H1 (cell line): ENCODE results near the gene REM2. TPM values are rescaled to one million over a fixed set of nuclear protein-coding genes. Genes with fewer than 3 reads are reported as not detected.
A peak's percentile ranks its signal among the peaks of the same experiment; 100 is the strongest.

Experiments
- CTCF ChIA-PET: fragments of 300-600 bp; sonication (Branson Sonifier 250); formaldehyde crosslinking; loops from one replicate; lab custom pipeline; 2021; ENCODE audit not compliant: partially characterized antibody; lab: Charles Lee
- POLR2A ChIA-PET: fragments of 300-600 bp; sonication (Branson Sonifier 250); formaldehyde crosslinking; loops from one replicate; lab custom pipeline; 2021; ENCODE audit warnings: inconsistent platforms; ENCODE audit not compliant: partially characterized antibody; lab: Charles Lee
- DNase-seq, 2 experiments: peaks; one replicate each; pipeline versions ENCODE4 v3.0.0 to v3.0.0-alpha.2; 2010 to 2022; ENCODE audit warnings: low spot score in 2 of 2, low read depth in 1 of 2, mixed read lengths in 1 of 2
- FAIRE-seq: peaks from 2 replicates; lab custom pipeline; 2011; peaks lifted over from hg19 to GRCh38; lab: Jason Lieb, UNC
- H2AFZ ChIP-seq: 2 replicates; pipeline ENCODE4 v1.8.1; 2012; ENCODE audit warnings: low read length, inconsistent platforms
- H2AK5ac ChIP-seq: 2 replicates; pipeline ENCODE4 v1.6.1; 2013; ENCODE audit warnings: low read depth, low read length
- H2BK120ac ChIP-seq: replicated peaks from 2 replicates; pipeline ENCODE3; 2013; ENCODE audit warnings: low read depth, low read length, inconsistent platforms
- H2BK12ac ChIP-seq: 2 replicates; pipeline ENCODE4 v1.6.1; 2013; ENCODE audit warnings: low read depth, low read length
- H2BK15ac ChIP-seq: 2 replicates; pipeline ENCODE4 v1.6.1; 2013; ENCODE audit warnings: low read length
- H2BK20ac ChIP-seq: 2 replicates; pipeline ENCODE4 v1.6.1; 2013; ENCODE audit warnings: low read length
- H2BK5ac ChIP-seq: 2 replicates; pipeline ENCODE4 v1.6.1; 2013; ENCODE audit warnings: low read depth, low read length
- H3K14ac ChIP-seq: 2 replicates; pipeline ENCODE4 v1.6.1; 2013; ENCODE audit warnings: inconsistent platforms; ENCODE audit not compliant: insufficient read length
- H3K18ac ChIP-seq: 2 replicates; pipeline ENCODE4 v1.6.1; 2013; ENCODE audit warnings: low read length; ENCODE audit errors: extremely low read depth
- H3K23ac ChIP-seq: 2 replicates; pipeline ENCODE4 v1.6.1; 2013; ENCODE audit warnings: inconsistent platforms; ENCODE audit not compliant: insufficient read length
- H3K23me2 ChIP-seq: 2 replicates; pipeline ENCODE4 v1.6.1; 2013; ENCODE audit warnings: low read depth, low read length
- H3K27ac ChIP-seq: 2 replicates; pipeline ENCODE4 v1.6.1; 2011; ENCODE audit warnings: low read depth, low read length, inconsistent platforms
- H3K27me3 ChIP-seq, 4 experiments: replicated peaks in 1 of 4; 1 replicate in 1 of 4; 2 replicates in 3 of 4; pipeline versions ENCODE4 v1.6.1 to v1.8.1; 2011 to 2013; ENCODE audit warnings: low read length in 3 of 4, mild to moderate bottlenecking in 3 of 4, inconsistent platforms in 2 of 4, mixed read lengths in 2 of 4, moderate library complexity in 1 of 4; ENCODE audit not compliant: control insufficient read depth in 3 of 4, insufficient read depth in 3 of 4; ENCODE audit errors: extremely low read depth in 1 of 4
- H3K36me3 ChIP-seq, 4 experiments: 2 replicates each; pipeline versions ENCODE4 v1.6.1 to v1.8.1; 2011 to 2013; ENCODE audit warnings: mild to moderate bottlenecking in 4 of 4, low read length in 3 of 4, moderate library complexity in 2 of 4, control low read depth in 1 of 4, inconsistent platforms in 1 of 4; ENCODE audit not compliant: insufficient read depth in 4 of 4, control insufficient read depth in 2 of 4
- H3K4ac ChIP-seq: replicated peaks from 2 replicates; pipeline ENCODE3; 2013; ENCODE audit warnings: low read length, low read depth, mixed read lengths, inconsistent platforms; ENCODE audit not compliant: insufficient read length
- H3K4me1 ChIP-seq, 4 experiments: replicated peaks in 1 of 4; 1 replicate in 1 of 4; 2 replicates in 3 of 4; pipeline versions ENCODE4 v1.6.1 to v1.8.1; 2011 to 2013; ENCODE audit warnings: low read length in 3 of 4, inconsistent platforms in 2 of 4, mixed read lengths in 1 of 4; ENCODE audit not compliant: insufficient read depth in 4 of 4, control insufficient read depth in 3 of 4
- H3K4me2 ChIP-seq, 2 experiments: 2 replicates each; pipeline versions ENCODE4 v1.6.1 to v1.8.1; 2011 to 2013; ENCODE audit warnings: low read depth in 2 of 2, low read length in 2 of 2, control low read depth in 1 of 2, inconsistent platforms in 1 of 2, mild to moderate bottlenecking in 1 of 2; ENCODE audit not compliant: insufficient read depth in 1 of 2
- H3K4me3 ChIP-seq, 4 experiments: fragments of 200-600, 300-600 bp in 1 of 4; sonication (generic), shearing (Covaris generic), sonication (Bioruptor Twin) in 1 of 4; 2 replicates each; pipeline versions ENCODE4 v1.5.1 to v1.8.1; 2011 to 2016; ENCODE audit warnings: low read length in 4 of 4, low read depth in 3 of 4, control low read depth in 2 of 4, inconsistent platforms in 2 of 4, mild to moderate bottlenecking in 2 of 4, mixed read lengths in 1 of 4, moderate library complexity in 1 of 4; ENCODE audit not compliant: insufficient read depth in 2 of 4; ENCODE audit errors: extremely low read depth in 1 of 4
- H3K56ac ChIP-seq: replicated peaks from 2 replicates; pipeline ENCODE3; 2013; ENCODE audit warnings: low read depth, mild to moderate bottlenecking, mixed read lengths, low read length, inconsistent platforms; ENCODE audit not compliant: insufficient read length
- H3K79me1 ChIP-seq: 2 replicates; pipeline ENCODE4 v1.6.1; 2013; ENCODE audit warnings: low read depth, low read length, control low read depth
- H3K79me2 ChIP-seq, 2 experiments: 2 replicates each; pipeline versions ENCODE4 v1.6.1 to v1.8.1; 2012 to 2013; ENCODE audit warnings: low read length in 2 of 2, mild to moderate bottlenecking in 2 of 2, inconsistent platforms in 1 of 2; ENCODE audit not compliant: insufficient read depth in 2 of 2, control insufficient read depth in 1 of 2
- H3K9ac ChIP-seq, 4 experiments: replicated peaks in 1 of 4; 1 replicate in 1 of 4; 2 replicates in 3 of 4; pipeline versions ENCODE4 v1.6.1 to v1.8.1; 2011 to 2013; ENCODE audit warnings: low read depth in 3 of 4, low read length in 3 of 4, control low read depth in 2 of 4, mild to moderate bottlenecking in 2 of 4, moderate library complexity in 2 of 4, inconsistent platforms in 1 of 4; ENCODE audit errors: extremely low read depth in 1 of 4
- H3K9me3 ChIP-seq, 2 experiments: 2 replicates each; pipeline versions ENCODE4 v1.6.1 to v1.8.1; 2012 to 2013; ENCODE audit warnings: mild to moderate bottlenecking in 2 of 2, moderate library complexity in 2 of 2, control low read depth in 1 of 2, inconsistent platforms in 1 of 2, low read depth in 1 of 2, low read length in 1 of 2, mixed read lengths in 1 of 2; ENCODE audit not compliant: insufficient read depth in 2 of 2
- H4K20me1 ChIP-seq, 2 experiments: replicated peaks in 1 of 2; 2 replicates each; pipeline versions ENCODE3 to v1.8.1; 2011 to 2013; ENCODE audit warnings: inconsistent platforms in 2 of 2, low read length in 2 of 2, mild to moderate bottlenecking in 1 of 2; ENCODE audit not compliant: insufficient read depth in 2 of 2, control insufficient read depth in 1 of 2
- H4K5ac ChIP-seq: 2 replicates; pipeline ENCODE4 v1.6.1; 2013; ENCODE audit warnings: low read length, low read depth, mixed read lengths, inconsistent platforms; ENCODE audit not compliant: insufficient read length
- H4K8ac ChIP-seq: 2 replicates; pipeline ENCODE4 v1.8.0; 2013; ENCODE audit warnings: mild to moderate bottlenecking, moderate library complexity, low read length, inconsistent platforms; ENCODE audit not compliant: insufficient read depth; ENCODE audit errors: extremely low read depth
- H4K91ac ChIP-seq: replicated peaks from 2 replicates; pipeline ENCODE3; 2013; ENCODE audit warnings: low read length, mixed read lengths, inconsistent platforms; ENCODE audit not compliant: insufficient read length
- SAP30 ChIP-seq: fragments of 300-600 bp; sonication (generic); IDR thresholded peaks from 2 replicates; pipeline ENCODE4 v1.7.1; 2012; ENCODE audit warnings: low read length, moderate library complexity, mild to moderate bottlenecking, inconsistent platforms; ENCODE audit not compliant: insufficient read depth, insufficient replicate concordance
- WGBS, 2 experiments: shearing (Covaris generic) in 1 of 2; methylation state at CpG; one replicate each; pipeline versions ENCODE4 v1.1.6 to v1.1.7; 2013 to 2015; ENCODE audit warnings: low lambda C conversion rate in 2 of 2, mixed read lengths in 2 of 2, inconsistent platforms in 1 of 2, low coverage in 1 of 2, missing lambda C conversion rate in 1 of 2; ENCODE audit not compliant: insufficient replicate concordance in 2 of 2, insufficient coverage in 1 of 2, insufficient read length in 1 of 2; ENCODE audit errors: extremely low coverage in 1 of 2, missing lambda C conversion rate in 1 of 2; 5-methylcytosine and 5-hydroxymethylcytosine counted together
- polyA plus RNA-seq, 7 experiments: library from polyadenylated mRNA; depleted of rRNA in 3 of 7; stranded (reverse) in 5 of 7; unstranded in 2 of 7; fragments of >200 nt in 5 of 7; fragments of 200-250 nt in 2 of 7; gene quantifications; 1 replicate in 5 of 7; 2 replicates in 1 of 7; 4 replicates in 1 of 7; pipeline versions ENCODE4 v1.2.1 to v1.2.3, GENCODE V29; 2011 to 2013; ENCODE audit warnings: missing spikeins in 2 of 7, mixed read lengths in 2 of 7
- total RNA-seq: library from RNA; stranded (reverse); fragmentation: NEBNext Ultra II Directional; extraction: Animal tissue kit (Norgen Biotek cat#: 25700); gene quantifications from 2 replicates; pipeline ENCODE4 v1.2.1, GENCODE V29; 2021
- TF ChIP-seq, protein P1 (sequence below): IDR thresholded peaks from 2 replicates; pipeline ENCODE4 v1.6.1; 2011; ENCODE audit warnings: low read depth, mild to moderate bottlenecking, low read length; ENCODE audit not compliant: insufficient read depth

The REM2 gene
- total and polyA plus RNA-seq, 2 of the 8 experiments (the other 6 are each of a cell fraction or from before 2014, with no cell fraction given) = 1.00 to 1.1 TPM

DNA sequence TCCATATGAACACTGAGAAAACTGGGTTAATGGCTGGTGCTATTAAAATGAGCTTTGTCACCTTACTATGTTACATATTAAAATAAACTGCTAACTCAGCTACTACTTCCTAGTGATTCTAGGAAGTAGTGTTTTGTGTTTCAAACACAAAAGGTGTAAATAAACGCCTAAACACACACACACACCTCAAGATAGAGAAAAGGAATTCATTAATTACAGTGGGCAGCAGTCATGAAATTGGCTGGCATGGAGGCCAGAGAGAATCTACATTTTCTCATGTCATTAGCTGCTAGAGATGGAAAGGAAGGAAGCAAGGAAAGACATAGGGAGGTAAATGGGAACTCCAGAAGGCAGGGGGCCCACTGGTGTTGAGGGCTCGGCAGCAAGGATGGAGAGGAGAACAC is 46.9 kb downstream of the REM2 start:
- no peak overlapping the region for H3K23ac ChIP-seq
- peak overlapping the region; percentile 35 for H4K91ac ChIP-seq
- H3K4me1 ChIP-seq = peaks cover 0 to 3% (median 1%) of the 10 kb centered on the region in 4 experiments; a peak in 3 of 7 replicates
- H2BK5ac ChIP-seq = peak overlapping the region; percentile 4; the same call in 1 of the 2 replicates
- no peak overlapping the region for H2AK5ac ChIP-seq
- CTCF ChIA-PET = interaction anchor here (0.6 to 3.2 kb wide), 32 partner anchors 10 to 371 kb away, joined by 3 to 22 read pairs (median 4); partner anchors contain the start of genes AJUBA, HAUS4, LRP10 and PSMB11
- H4K20me1 ChIP-seq = no peaks in the 10 kb centered on the region
- no peaks in the 10 kb centered on the region for H3K27me3 ChIP-seq
- peak overlapping the region; percentile 17; the same call in 1 of the 2 replicates for H3K27ac ChIP-seq
- peak overlapping the region in 3 of 4 experiments; percentile 10 to 71 (median 32); a peak in 6 of 7 replicates for H3K9ac ChIP-seq
- H3K23me2 ChIP-seq = peaks cover 9% of the 10 kb centered on the region
- FAIRE-seq = no peak
- H3K18ac ChIP-seq = no peak overlapping the region
- H3K56ac ChIP-seq = peak overlapping the region; percentile 9
- H2BK20ac ChIP-seq = no peak overlapping the region
- DNase-seq = no peak
- TF ChIP-seq, protein P1, sequence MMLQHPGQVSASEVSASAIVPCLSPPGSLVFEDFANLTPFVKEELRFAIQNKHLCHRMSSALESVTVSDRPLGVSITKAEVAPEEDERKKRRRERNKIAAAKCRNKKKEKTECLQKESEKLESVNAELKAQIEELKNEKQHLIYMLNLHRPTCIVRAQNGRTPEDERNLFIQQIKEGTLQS = no peak
- peak; percentile 17 for TF ChIP-seq SAP30
- peak overlapping the region; percentile 77; the same call in 1 of the 2 replicates for H2AFZ ChIP-seq
- H3K36me3 ChIP-seq = peaks cover 11 to 23% (median 16%) of the 10 kb centered on the region in 4 experiments; a peak in 7 of 8 replicates
- POLR2A ChIA-PET = interaction anchor here (0.9 to 4.6 kb wide), 27 partner anchors 11 to 607 kb away, joined by 3 to 67 read pairs (median 5); partner anchors contain the start of genes ACIN1, AJUBA, C14orf119 and HAUS4
- H3K14ac ChIP-seq = no peak overlapping the region
- peaks cover 5 to 21% of the 10 kb centered on the region in 2 experiments for H3K79me2 ChIP-seq
- H2BK120ac ChIP-seq = no peak overlapping the region
- H2BK15ac ChIP-seq = no peak overlapping the region
- no peak overlapping the region for H3K4ac ChIP-seq
- H4K8ac ChIP-seq = no peak overlapping the region
- H3K4me2 ChIP-seq = peak overlapping the region; percentile 88 to 93
- no peaks in the 10 kb centered on the region for H3K9me3 ChIP-seq
- H2BK12ac ChIP-seq = no peak overlapping the region; the same call in 1 of the 2 replicates
- peaks cover 5% of the 10 kb centered on the region; the same call in 1 of the 2 replicates for H3K79me1 ChIP-seq
- peak overlapping the region; percentile 59 to 94 (median 76) for H3K4me3 ChIP-seq
- no peak overlapping the region for H4K5ac ChIP-seq
- WGBS, 2 experiments = 4% methylated on average over 2 of the region's 2 CpGs; no CpG with 5 or more reads in 1 of the 2 experiments
